Measurements from ENCODE around the gene GPR161. TPM values are rescaled to one million over a fixed set of nuclear protein-coding genes. Genes with fewer than 3 reads are reported as not detected.

The GPR161 gene
- total RNA-seq, 2 donors from 2014 or later = 0.93 to 1.1 TPM

GRCh38 chr1:168105846-168106245 lies 30.9 kb downstream of the GPR161 start:
- H3K36me3 Mint-ChIP-seq (ENCODE audit: low read depth) = no peaks in the 10 kb centered on the region
- no peak overlapping the region for H3K4me3 Mint-ChIP-seq
- peaks cover 11% of the 10 kb centered on the region for H3K27me3 Mint-ChIP-seq
- H3K27ac Mint-ChIP-seq = no peak overlapping the region
- H3K9me3 Mint-ChIP-seq = no peaks in the 10 kb centered on the region
- no peak for ATAC-seq (replicated peaks)
- H3K4me1 Mint-ChIP-seq = no peaks in the 10 kb centered on the region

DNA sequence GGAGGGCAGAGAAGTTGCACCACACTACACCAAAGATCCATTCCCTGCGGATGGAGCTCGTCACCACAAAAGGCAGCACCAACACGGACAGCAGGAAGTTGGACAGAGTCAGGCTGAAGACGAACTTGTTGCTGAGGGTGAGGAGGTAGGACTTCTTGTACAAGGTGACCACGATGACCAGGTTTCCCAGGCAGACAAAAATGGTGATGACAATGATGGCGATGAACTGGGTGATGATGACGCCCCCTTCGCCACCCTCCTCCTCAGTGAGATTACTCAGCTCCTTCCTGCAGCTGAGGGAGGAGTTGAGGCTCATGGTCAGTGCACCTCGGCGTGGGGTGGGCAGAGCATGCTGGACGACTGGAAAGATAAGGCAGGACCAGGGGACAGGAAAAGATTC lies 32.2 kb downstream of the GPR161 start:
- Mint-ChIP-seq H3K9me3 (no peaks in the 10 kb centered on the region), H3K4me3 (no peak overlapping the region), H3K36me3 (ENCODE audit: low read depth) (no peaks in the 10 kb centered on the region), H3K27me3 (peaks cover 11% of the 10 kb centered on the region), H3K27ac (no peak overlapping the region), H3K4me1 (no peaks in the 10 kb centered on the region)
- no peak for ATAC-seq (replicated peaks)

- no peaks in the 10 kb centered on the region for H3K36me3 Mint-ChIP-seq (ENCODE audit: low read depth)
- no peaks in the 10 kb centered on the region for H3K9me3 Mint-ChIP-seq
- peaks cover 11% of the 10 kb centered on the region for H3K27me3 Mint-ChIP-seq
- H3K4me1 Mint-ChIP-seq = no peaks in the 10 kb centered on the region
- no peak for ATAC-seq (replicated peaks)
- no peak overlapping the region for H3K27ac Mint-ChIP-seq
- no peak overlapping the region for H3K4me3 Mint-ChIP-seq
Observed at GRCh38 chr1:168102487-168102886, 34.2 kb downstream of the GPR161 start.

GRCh38 chr1:168101336-168101735 lies 35.4 kb downstream of the GPR161 start:
- no peak for ATAC-seq (replicated peaks)
- Mint-ChIP-seq H3K4me3 (no peak overlapping the region), H3K4me1 (no peaks in the 10 kb centered on the region), H3K36me3 (ENCODE audit: low read depth) (no peaks in the 10 kb centered on the region), H3K9me3 (no peaks in the 10 kb centered on the region), H3K27ac (no peak overlapping the region), H3K27me3 (peaks cover 8% of the 10 kb centered on the region)

DNA sequence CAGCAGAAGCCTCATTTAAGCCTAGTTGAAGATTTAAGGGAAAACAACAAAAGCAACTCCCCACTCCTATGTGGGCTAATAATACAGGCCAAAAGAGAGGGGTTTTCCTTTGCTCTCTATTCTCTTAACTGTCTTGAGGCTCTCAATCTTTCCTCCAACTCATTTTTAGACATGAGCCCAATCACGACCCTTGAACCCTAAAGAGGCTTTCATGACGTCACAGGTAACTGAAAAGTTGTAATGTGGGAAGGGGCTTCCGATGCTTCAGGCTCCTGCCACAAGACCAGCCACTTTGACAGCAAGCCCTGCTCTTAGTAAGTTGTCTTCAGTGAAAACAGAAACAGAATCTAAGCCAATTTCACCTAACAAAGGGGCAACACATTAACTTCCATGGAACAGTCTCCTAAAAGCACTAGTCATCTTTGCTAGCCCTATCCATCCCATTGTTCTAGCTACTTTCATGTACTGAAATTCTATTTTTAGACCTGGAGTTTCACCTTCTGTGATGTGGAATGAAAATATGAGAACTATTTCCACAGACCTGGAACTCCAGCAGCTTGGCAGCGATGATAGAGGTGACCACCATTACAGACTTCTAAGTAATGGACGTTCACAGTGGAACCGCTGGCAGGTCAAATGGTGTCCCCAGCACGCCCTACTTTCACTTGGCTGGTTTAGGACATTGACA lies 36.3 kb downstream of the GPR161 start:
- H3K4me3 Mint-ChIP-seq = no peak overlapping the region
- no peaks in the 10 kb centered on the region for H3K9me3 Mint-ChIP-seq
- no peaks in the 10 kb centered on the region for H3K4me1 Mint-ChIP-seq
- H3K27me3 Mint-ChIP-seq = peaks cover 5% of the 10 kb centered on the region
- no peak for ATAC-seq (replicated peaks)
- no peak overlapping the region for H3K27ac Mint-ChIP-seq
- H3K36me3 Mint-ChIP-seq (ENCODE audit: low read depth) = no peaks in the 10 kb centered on the region

GRCh38 chr1:168099337-168099801 lies 37.4 kb downstream of the GPR161 start:
- ATAC-seq (replicated peaks) = no peak
- H3K36me3 Mint-ChIP-seq (ENCODE audit: low read depth) = no peaks in the 10 kb centered on the region
- no peaks in the 10 kb centered on the region for H3K4me1 Mint-ChIP-seq
- H3K9me3 Mint-ChIP-seq = no peaks in the 10 kb centered on the region
- H3K27me3 Mint-ChIP-seq = peaks cover 5% of the 10 kb centered on the region
- no peak overlapping the region for H3K4me3 Mint-ChIP-seq
- H3K27ac Mint-ChIP-seq = no peak overlapping the region

DNA sequence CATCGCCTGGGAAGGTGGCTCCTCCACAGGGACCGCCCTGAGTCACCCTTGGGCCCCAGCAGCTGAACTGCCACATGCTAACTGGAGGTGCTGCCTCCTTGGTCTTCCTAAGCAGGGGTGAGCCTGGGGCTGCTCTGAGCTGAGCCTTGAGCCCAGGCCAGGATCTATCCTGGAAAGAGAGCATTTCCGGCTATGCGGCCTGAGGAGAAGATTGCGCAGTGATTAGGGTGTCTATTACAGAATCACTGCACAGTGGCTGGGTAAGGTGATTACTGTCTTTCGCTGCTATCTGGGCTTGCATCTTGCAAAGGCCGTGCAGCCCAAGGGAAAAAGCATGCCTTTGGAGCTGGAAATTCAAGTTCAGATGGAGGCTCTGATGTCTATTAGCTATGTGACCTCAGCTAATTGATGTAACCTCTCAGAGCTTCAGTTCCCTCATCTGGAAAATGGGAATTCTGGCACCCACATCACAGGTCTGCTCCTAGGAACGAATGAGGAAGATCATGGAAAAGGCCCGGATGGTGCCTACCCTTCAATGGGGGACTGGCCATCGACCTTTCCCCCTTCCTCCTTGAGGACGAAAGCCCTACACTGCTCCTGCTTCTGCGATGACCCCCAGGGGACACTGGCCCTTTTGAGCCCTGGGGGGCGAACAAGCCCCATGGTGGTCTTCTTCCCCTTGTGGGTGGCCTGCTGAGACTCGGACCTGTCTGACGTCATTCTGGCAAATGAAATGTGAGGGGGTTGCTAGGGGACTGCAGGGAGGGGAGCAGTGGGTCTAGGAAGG lies 38.0 kb downstream of the GPR161 start:
- Mint-ChIP-seq H3K27me3 (peaks cover 2% of the 10 kb centered on the region), H3K27ac (no peak overlapping the region), H3K9me3 (no peaks in the 10 kb centered on the region), H3K4me1 (no peaks in the 10 kb centered on the region), H3K4me3 (no peak overlapping the region), H3K36me3 (ENCODE audit: low read depth) (no peaks in the 10 kb centered on the region)
- no peak for ATAC-seq (replicated peaks)

DNA sequence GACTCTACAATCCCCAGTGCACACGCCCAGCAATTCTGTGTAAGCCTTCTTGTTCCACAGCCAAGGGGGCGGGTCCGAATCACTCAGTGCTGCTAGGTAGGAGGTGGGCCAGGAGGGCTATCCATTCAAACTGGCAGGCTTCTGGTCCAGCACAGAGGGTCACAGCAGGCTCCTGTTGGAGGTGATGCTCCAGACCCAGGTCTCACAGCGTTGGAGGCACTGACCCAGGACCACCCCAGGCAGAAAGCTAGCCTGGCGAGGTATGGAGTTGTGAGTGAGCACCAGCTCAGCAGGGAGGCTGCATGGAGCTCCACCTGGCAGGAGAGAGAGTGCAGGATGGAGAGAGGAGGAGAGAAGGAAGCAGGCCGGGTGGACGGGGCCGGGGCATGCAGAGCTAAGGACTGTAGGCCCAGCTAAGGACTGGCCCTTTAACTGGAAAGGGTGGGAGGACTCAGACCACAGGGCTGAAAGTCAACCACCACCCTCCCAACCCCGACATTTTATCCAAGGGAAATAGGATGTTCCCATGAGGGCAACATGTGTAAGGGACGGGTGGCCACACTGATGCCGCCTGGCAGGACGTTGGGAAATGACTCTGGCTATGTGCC lies 38.7 kb downstream of the GPR161 start:
- Mint-ChIP-seq H3K4me1 (no peaks in the 10 kb centered on the region), H3K4me3 (no peak overlapping the region), H3K9me3 (no peaks in the 10 kb centered on the region), H3K36me3 (ENCODE audit: low read depth) (no peaks in the 10 kb centered on the region), H3K27ac (no peak overlapping the region), H3K27me3 (no peaks in the 10 kb centered on the region)
- no peak for ATAC-seq (replicated peaks)

GRCh38 chr1:168096296-168097165 lies 40.2 kb downstream of the GPR161 start:
- no peaks in the 10 kb centered on the region for H3K36me3 Mint-ChIP-seq (ENCODE audit: low read depth)
- ATAC-seq (replicated peaks) = no peak
- no peak overlapping the region for H3K4me3 Mint-ChIP-seq

GRCh38 chr1:168095476-168095875 lies 41.3 kb downstream of the GPR161 start:
- H3K36me3 Mint-ChIP-seq (ENCODE audit: low read depth) = no peaks in the 10 kb centered on the region
- H3K27me3 Mint-ChIP-seq = no peaks in the 10 kb centered on the region
- ATAC-seq (replicated peaks) = no peak
- H3K4me3 Mint-ChIP-seq = no peak overlapping the region
- no peaks in the 10 kb centered on the region for H3K4me1 Mint-ChIP-seq
- H3K9me3 Mint-ChIP-seq = no peaks in the 10 kb centered on the region
- H3K27ac Mint-ChIP-seq = no peak overlapping the region

More at GRCh38 chr1:168096296-168097165, 40.2 kb downstream of the GPR161 start:
- H3K27me3 Mint-ChIP-seq = no peaks in the 10 kb centered on the region
- no peaks in the 10 kb centered on the region for H3K4me1 Mint-ChIP-seq
- no peaks in the 10 kb centered on the region for H3K9me3 Mint-ChIP-seq
- H3K27ac Mint-ChIP-seq = no peak overlapping the region

DNA sequence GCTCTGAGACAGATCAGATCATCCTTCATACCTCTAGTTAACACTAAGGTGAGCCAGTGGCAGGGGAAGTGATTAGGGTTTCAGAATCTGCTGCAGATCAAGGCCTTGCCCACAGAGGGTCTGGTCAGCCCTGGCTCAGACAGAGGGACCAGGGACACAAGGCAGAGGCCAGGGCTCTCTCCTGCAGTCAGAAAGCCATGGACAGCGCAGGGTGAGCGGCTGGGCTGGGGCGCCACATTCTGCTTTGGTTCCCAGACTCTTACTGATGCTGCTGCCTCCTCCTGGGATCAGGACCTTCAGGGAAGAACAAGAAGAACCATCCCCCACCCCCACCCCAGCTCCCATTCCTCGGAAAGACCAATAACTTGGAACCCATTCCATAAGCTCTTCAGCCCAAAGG lies 43.1 kb downstream of the GPR161 start:
- Mint-ChIP-seq H3K4me1 (no peaks in the 10 kb centered on the region), H3K4me3 (no peak overlapping the region), H3K9me3 (no peaks in the 10 kb centered on the region), H3K36me3 (ENCODE audit: low read depth) (no peaks in the 10 kb centered on the region), H3K27me3 (no peaks in the 10 kb centered on the region), H3K27ac (no peak overlapping the region)
- ATAC-seq (replicated peaks) = no peak

- Mint-ChIP-seq H3K9me3 (no peaks in the 10 kb centered on the region), H3K36me3 (ENCODE audit: low read depth) (no peaks in the 10 kb centered on the region), H3K27ac (no peak overlapping the region), H3K4me1 (no peaks in the 10 kb centered on the region), H3K27me3 (no peaks in the 10 kb centered on the region), H3K4me3 (no peak overlapping the region)
- no peak for ATAC-seq (replicated peaks)
Observed at GRCh38 chr1:168092566-168093355, 44.0 kb downstream of the GPR161 start.

DNA sequence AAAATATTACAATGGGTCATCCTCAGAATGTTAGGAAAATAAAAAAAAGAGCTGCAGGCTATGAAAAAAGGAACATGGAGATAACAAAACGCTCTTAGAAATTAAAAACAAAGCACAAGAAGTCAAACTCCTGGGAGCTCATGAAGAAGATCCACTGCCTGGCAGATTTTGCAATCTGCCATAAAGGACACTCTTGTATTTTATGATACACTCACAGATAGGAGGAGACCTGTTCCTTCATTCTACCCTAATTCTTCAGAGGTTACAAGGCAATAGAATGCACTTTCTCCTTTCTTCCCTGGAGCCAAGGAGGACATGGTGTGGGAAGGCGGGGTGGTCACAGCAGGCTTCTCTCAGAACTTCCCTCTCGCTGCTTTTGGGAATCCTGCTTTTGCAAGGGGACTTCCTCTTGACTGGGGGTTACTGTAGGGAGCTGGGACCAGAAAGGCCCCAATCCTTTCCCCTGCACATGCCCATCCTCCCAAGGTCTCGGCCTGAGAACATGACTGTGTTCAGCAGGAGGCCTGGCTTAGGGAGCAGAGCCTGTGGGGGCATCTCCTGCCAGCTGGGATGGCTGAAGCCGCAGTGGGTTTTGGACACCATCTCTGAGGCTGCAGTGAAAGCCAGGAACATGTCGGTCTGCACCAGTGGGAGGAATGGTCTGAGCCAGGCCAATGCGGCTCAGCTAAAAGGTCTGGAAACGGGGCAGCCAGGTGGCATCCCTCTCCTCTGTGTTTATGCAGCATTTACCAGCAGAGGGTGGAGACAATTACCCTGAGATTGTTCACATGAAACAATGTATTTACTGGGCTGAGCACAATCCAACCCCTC lies 44.8 kb downstream of the GPR161 start:
- Mint-ChIP-seq H3K4me1 (no peaks in the 10 kb centered on the region), H3K27ac (no peak overlapping the region), H3K36me3 (ENCODE audit: low read depth) (no peaks in the 10 kb centered on the region), H3K4me3 (no peak overlapping the region), H3K9me3 (no peaks in the 10 kb centered on the region), H3K27me3 (no peaks in the 10 kb centered on the region)
- ATAC-seq (replicated peaks) = no peak

Measured in activated T-helper 17 cell treated with anti-CD3 and anti-CD28 coated beads, Interleukin-2, amount 50 U/mL, for 72 hours (primary cell).